ENCODE measurements around the gene GBP2.

GBP2 gene

GRCh38 chr1:89125913-89126580, at the start of gene GBP2:
Gene GBP2 (minus strand): TSS chr1:89126114. CDS start chr1:89121966, 4,148 bp downstream.
- Histone ChIP-seq H3K9me3 (no peaks in the 10 kb centered on the region), H3K27ac (peak within 1 kb of the TSS; percentile 88), H3K36me3 (peaks cover 8% of the 10 kb centered on the region), H3K4me1 (ENCODE audit: control insufficient read depth in 1 of 2, insufficient read depth in 1 of 2, low read depth in 1 of 2, low read length in 1 of 2) (peaks cover 51 to 61% of the 10 kb centered on the region in 2 experiments), H3K4me3 (ENCODE audit: low read depth in 1 of 2, low read length in 1 of 2) (peak within 1 kb of the TSS; percentile 72 to 88), H3K27me3 (no peaks in the 10 kb centered on the region)
- no peak for TF ChIP-seq CTCF (IDR thresholded peaks at IDR 0.05)

GRCh38 chr1:89174491-89174890, 48.6 kb upstream of the GBP2 start:
- Histone ChIP-seq H3K4me1 (ENCODE audit: control insufficient read depth in 1 of 2, insufficient read depth in 1 of 2, low read depth in 1 of 2, low read length in 1 of 2) (no peaks in the 10 kb centered on the region), H3K4me3 (ENCODE audit: low read depth in 1 of 2, low read length in 1 of 2) (no peak overlapping the region), H3K9me3 (no peaks in the 10 kb centered on the region), H3K27ac (no peak overlapping the region), H3K36me3 (no peaks in the 10 kb centered on the region), H3K27me3 (no peaks in the 10 kb centered on the region)
- TF ChIP-seq CTCF (IDR thresholded peaks at IDR 0.05) = no peak

- H3K9me3 ChIP-seq = no peaks in the 10 kb centered on the region
- no peaks in the 10 kb centered on the region for H3K36me3 ChIP-seq
- no peak overlapping the region for H3K4me3 ChIP-seq (ENCODE audit: low read depth in 1 of 2, low read length in 1 of 2)
- no peaks in the 10 kb centered on the region for H3K4me1 ChIP-seq (ENCODE audit: control insufficient read depth in 1 of 2, insufficient read depth in 1 of 2, low read depth in 1 of 2, low read length in 1 of 2)
- no peak for TF ChIP-seq CTCF (IDR thresholded peaks at IDR 0.05)
- no peak overlapping the region for H3K27ac ChIP-seq
- H3K27me3 ChIP-seq = no peaks in the 10 kb centered on the region
These were observed 46.7 kb upstream of the GBP2 start for GRCh38 chr1:89172468-89173143.

GRCh38 chr1:89171067-89171438, 45.1 kb upstream of the GBP2 start:
- H3K27me3 ChIP-seq = no peaks in the 10 kb centered on the region
- no peaks in the 10 kb centered on the region for H3K9me3 ChIP-seq
- no peaks in the 10 kb centered on the region for H3K4me1 ChIP-seq (ENCODE audit: control insufficient read depth in 1 of 2, insufficient read depth in 1 of 2, low read depth in 1 of 2, low read length in 1 of 2)
- H3K27ac ChIP-seq = no peak overlapping the region
- no peak for TF ChIP-seq CTCF (IDR thresholded peaks at IDR 0.05)
- no peak overlapping the region for H3K4me3 ChIP-seq (ENCODE audit: low read depth in 1 of 2, low read length in 1 of 2)
- H3K36me3 ChIP-seq = no peaks in the 10 kb centered on the region

- H3K4me3 ChIP-seq (ENCODE audit: low read depth in 1 of 2, low read length in 1 of 2) = no peak overlapping the region
- no peak overlapping the region for H3K27ac ChIP-seq
- no peaks in the 10 kb centered on the region for H3K9me3 ChIP-seq
- no peaks in the 10 kb centered on the region for H3K27me3 ChIP-seq
- no peaks in the 10 kb centered on the region for H3K36me3 ChIP-seq
- no peaks in the 10 kb centered on the region for H3K4me1 ChIP-seq (ENCODE audit: control insufficient read depth in 1 of 2, insufficient read depth in 1 of 2, low read depth in 1 of 2, low read length in 1 of 2)
- no peak for TF ChIP-seq CTCF (IDR thresholded peaks at IDR 0.05)
These were observed 44.5 kb upstream of the GBP2 start for GRCh38 chr1:89170170-89171066.
